Measurements from ENCODE around the gene IBA57. TPM values are rescaled to one million over a fixed set of nuclear protein-coding genes. Genes with fewer than 3 reads are reported as not detected.

The IBA57 gene
- polyA plus RNA-seq, 4 donors = 2.0 to 8.6 (median 6.0) TPM

DNA sequence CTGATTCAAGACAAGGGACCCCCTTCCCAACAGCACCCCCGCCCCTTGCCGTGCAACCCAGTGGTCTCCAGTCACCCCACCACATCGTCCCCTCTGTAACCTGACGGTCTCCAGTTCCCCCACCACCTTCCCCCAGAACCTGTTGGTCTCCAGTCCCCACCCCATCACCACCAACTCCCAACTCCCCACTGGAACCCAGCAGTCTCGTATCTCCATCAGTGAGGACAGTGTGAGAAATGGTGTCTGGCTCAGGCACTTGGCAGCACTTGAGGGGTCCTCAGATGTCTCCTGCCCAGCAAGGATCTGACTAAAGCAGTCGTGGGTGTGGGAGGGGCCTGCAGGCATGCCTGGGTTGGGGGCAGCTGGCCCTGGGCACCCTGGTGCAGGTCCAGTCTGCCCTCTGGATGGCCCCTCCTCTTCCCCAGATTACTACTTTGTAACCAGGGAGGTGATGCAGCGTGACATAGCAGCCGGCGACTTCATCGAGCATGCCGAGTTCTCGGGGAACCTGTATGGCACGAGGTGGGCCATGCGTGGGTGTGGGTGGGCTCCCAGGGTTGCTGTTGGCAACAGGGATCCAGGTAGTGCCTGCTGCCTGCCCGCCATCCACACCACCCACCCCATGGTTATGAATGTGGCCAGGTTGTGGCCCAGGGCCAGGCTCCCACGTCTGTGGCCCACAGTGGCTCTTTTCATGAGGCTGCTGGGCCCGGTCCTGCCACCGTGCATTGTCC is 19.0 kb upstream of the IBA57 start:
- FAIRE-seq (no peak), DNase-seq (no peak)
- H3K27ac ChIP-seq (ENCODE audit: low read depth in 1 of 3, low read length in 2 of 3) = peak overlapping the region in 1 of 3 donors; percentile 31
- H3K36me3 ChIP-seq (ENCODE audit: control insufficient read depth in 3 of 3, insufficient read depth in 2 of 3, low read depth in 1 of 3, low read length in 3 of 3) = peaks cover 4 to 93% (median 7%) of the 10 kb centered on the region in 3 donors
- no peaks in the 10 kb centered on the region for H3K27me3 ChIP-seq (ENCODE audit: control insufficient read depth in 3 of 3, insufficient read depth in 3 of 3, low read length in 3 of 3)
- H3K9me3 ChIP-seq (ENCODE audit: control insufficient read depth in 2 of 2, insufficient read depth in 1 of 2, low read depth in 1 of 2, low read length in 1 of 2) = no peaks in the 10 kb centered on the region
- 90 to 92% (median 90%) methylated on average over 16 to 18 of the region's 18 CpGs for WGBS, 3 donors
- H3K4me3 ChIP-seq (ENCODE audit: low read depth in 1 of 3, low read length in 3 of 3) = no peak overlapping the region
- peaks cover 9 to 85% (median 12%) of the 10 kb centered on the region in 3 donors for H3K4me1 ChIP-seq (ENCODE audit: control insufficient read depth in 3 of 3, insufficient read depth in 2 of 3, low read depth in 1 of 3, low read length in 2 of 3)

DNA sequence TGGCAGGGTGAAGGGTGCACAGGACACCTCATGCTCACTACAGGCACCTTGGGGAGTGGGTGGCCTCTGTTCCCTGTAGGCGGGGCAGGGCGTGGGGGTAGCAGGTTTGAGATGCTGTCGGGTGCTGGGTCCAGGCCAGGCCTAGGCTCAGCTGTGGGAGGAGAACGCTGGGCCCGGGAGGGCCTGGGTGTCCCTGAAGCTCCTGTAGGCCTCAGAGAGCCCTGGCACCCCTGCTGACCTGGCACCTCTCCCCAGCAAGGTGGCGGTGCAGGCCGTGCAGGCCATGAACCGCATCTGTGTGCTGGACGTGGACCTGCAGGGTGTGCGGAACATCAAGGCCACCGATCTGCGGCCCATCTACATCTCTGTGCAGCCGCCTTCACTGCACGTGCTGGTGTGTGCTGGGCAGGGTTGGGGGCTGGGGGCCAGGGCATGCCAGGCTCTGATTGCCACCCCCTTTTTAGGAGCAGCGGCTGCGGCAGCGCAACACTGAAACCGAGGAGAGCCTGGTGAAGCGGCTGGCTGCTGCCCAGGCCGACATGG is 18.4 kb upstream of the IBA57 start:
- Histone ChIP-seq H3K9me3 (ENCODE audit: control insufficient read depth in 2 of 2, insufficient read depth in 1 of 2, low read depth in 1 of 2, low read length in 1 of 2) (no peaks in the 10 kb centered on the region), H3K27me3 (ENCODE audit: control insufficient read depth in 3 of 3, insufficient read depth in 3 of 3, low read length in 3 of 3) (no peaks in the 10 kb centered on the region), H3K27ac (ENCODE audit: low read depth in 1 of 3, low read length in 2 of 3) (no peak overlapping the region), H3K4me1 (ENCODE audit: control insufficient read depth in 3 of 3, insufficient read depth in 2 of 3, low read depth in 1 of 3, low read length in 2 of 3) (peaks cover 4 to 85% (median 6%) of the 10 kb centered on the region in 3 donors), H3K36me3 (ENCODE audit: control insufficient read depth in 3 of 3, insufficient read depth in 2 of 3, low read depth in 1 of 3, low read length in 3 of 3) (peaks cover 4 to 93% (median 7%) of the 10 kb centered on the region in 3 donors), H3K4me3 (ENCODE audit: low read depth in 1 of 3, low read length in 3 of 3) (no peak overlapping the region)
- WGBS, 3 donors = 90 to 94% (median 93%) methylated on average over 18 to 20 of the region's 20 CpGs
- no peak for DNase-seq
- FAIRE-seq = no peak

DNA sequence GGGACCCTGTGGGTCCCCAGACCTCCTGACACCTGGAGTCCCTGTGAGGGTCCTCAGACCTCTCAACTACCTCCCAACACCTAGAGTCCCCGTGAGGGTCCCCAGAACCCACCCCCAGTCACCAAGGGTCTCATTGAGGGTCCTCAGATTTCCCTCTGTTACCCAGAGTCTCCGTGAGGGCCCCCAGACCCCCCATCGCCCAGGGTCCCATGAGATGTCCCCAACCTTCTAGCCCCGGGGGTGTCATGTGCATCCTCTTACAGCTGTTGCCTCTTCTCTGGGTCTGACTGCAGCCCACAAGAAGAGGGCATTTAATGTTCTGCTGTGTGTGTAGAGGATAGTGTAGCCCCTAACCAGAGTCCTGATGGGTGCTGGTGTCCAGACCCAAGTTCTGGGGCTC is 17.8 kb upstream of the IBA57 start:
- Histone ChIP-seq H3K4me3 (ENCODE audit: low read depth in 1 of 3, low read length in 3 of 3) (no peak overlapping the region), H3K27ac (ENCODE audit: low read depth in 1 of 3, low read length in 2 of 3) (peak overlapping the region in 1 of 3 donors; percentile 96), H3K36me3 (ENCODE audit: control insufficient read depth in 3 of 3, insufficient read depth in 2 of 3, low read depth in 1 of 3, low read length in 3 of 3) (peaks cover 4 to 93% (median 7%) of the 10 kb centered on the region in 3 donors), H3K4me1 (ENCODE audit: control insufficient read depth in 3 of 3, insufficient read depth in 2 of 3, low read depth in 1 of 3, low read length in 2 of 3) (peaks cover 0 to 85% (median 2%) of the 10 kb centered on the region in 3 donors), H3K9me3 (ENCODE audit: control insufficient read depth in 2 of 2, insufficient read depth in 1 of 2, low read depth in 1 of 2, low read length in 1 of 2) (no peaks in the 10 kb centered on the region), H3K27me3 (ENCODE audit: control insufficient read depth in 3 of 3, insufficient read depth in 3 of 3, low read length in 3 of 3) (no peaks in the 10 kb centered on the region)
- no peak for DNase-seq
- FAIRE-seq = no peak
- 84 to 94% (median 90%) methylated on average over 4 of the region's 4 CpGs for WGBS, 3 donors

GRCh38 chr1:228148196-228148861 is 17.3 kb upstream of the IBA57 start:
- H3K4me3 ChIP-seq (ENCODE audit: low read depth in 1 of 3, low read length in 3 of 3) = no peak overlapping the region
- H3K27ac ChIP-seq (ENCODE audit: low read depth in 1 of 3, low read length in 2 of 3) = peak overlapping the region in 2 of 3 donors; percentile 61 to 96
- H3K36me3 ChIP-seq (ENCODE audit: control insufficient read depth in 3 of 3, insufficient read depth in 2 of 3, low read depth in 1 of 3, low read length in 3 of 3) = peaks cover 4 to 91% (median 7%) of the 10 kb centered on the region in 3 donors
- peaks cover 0 to 80% (median 0%) of the 10 kb centered on the region in 3 donors for H3K4me1 ChIP-seq (ENCODE audit: control insufficient read depth in 3 of 3, insufficient read depth in 2 of 3, low read depth in 1 of 3, low read length in 2 of 3)
- FAIRE-seq = no peak
- no peak for DNase-seq
- no peaks in the 10 kb centered on the region for H3K9me3 ChIP-seq (ENCODE audit: control insufficient read depth in 2 of 2, insufficient read depth in 1 of 2, low read depth in 1 of 2, low read length in 1 of 2)
- 67 to 79% (median 75%) methylated on average over 18 of the region's 18 CpGs for WGBS, 3 donors
- no peaks in the 10 kb centered on the region for H3K27me3 ChIP-seq (ENCODE audit: control insufficient read depth in 3 of 3, insufficient read depth in 3 of 3, low read length in 3 of 3)

DNA sequence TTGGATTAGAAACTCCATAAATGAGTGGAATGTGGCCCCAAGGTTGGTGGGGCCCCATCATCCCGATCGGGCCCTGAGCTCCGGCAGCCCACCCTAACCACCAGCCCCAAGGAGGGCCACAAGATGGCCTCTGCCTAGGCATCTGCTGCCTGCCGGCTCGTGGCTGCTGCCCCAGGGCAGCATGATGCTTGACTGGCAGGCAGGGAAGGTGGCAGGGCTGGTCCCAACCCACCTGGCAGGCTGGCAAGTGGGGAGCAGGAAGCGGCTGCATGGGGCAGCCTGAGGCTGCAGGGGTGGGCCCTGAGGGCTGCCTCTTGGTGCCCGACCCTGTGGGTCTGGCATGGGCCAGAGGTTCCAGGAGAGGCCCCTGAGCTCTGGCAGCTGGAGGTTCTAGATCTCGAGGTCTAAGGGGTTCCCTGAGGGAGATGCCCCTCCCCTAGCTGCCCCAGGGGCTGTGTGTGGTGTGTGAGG is 16.6 kb upstream of the IBA57 start:
- DNase-seq (no peak), FAIRE-seq (no peak)
- Histone ChIP-seq H3K36me3 (ENCODE audit: control insufficient read depth in 3 of 3, insufficient read depth in 2 of 3, low read depth in 1 of 3, low read length in 3 of 3) (peaks cover 4 to 91% (median 7%) of the 10 kb centered on the region in 3 donors), H3K4me1 (ENCODE audit: control insufficient read depth in 3 of 3, insufficient read depth in 2 of 3, low read depth in 1 of 3, low read length in 2 of 3) (peaks cover 0 to 73% (median 0%) of the 10 kb centered on the region in 3 donors), H3K4me3 (ENCODE audit: low read depth in 1 of 3, low read length in 3 of 3) (no peak overlapping the region), H3K27ac (ENCODE audit: low read depth in 1 of 3, low read length in 2 of 3) (peak overlapping the region in 2 of 3 donors; percentile 61 to 96), H3K9me3 (ENCODE audit: control insufficient read depth in 2 of 2, insufficient read depth in 1 of 2, low read depth in 1 of 2, low read length in 1 of 2) (no peaks in the 10 kb centered on the region), H3K27me3 (ENCODE audit: control insufficient read depth in 3 of 3, insufficient read depth in 3 of 3, low read length in 3 of 3) (no peaks in the 10 kb centered on the region)
- WGBS, 3 donors = 72 to 91% (median 80%) methylated on average over 6 to 8 of the region's 8 CpGs

- Histone ChIP-seq H3K27ac (ENCODE audit: low read depth in 1 of 3, low read length in 2 of 3) (peak within 1 kb of the TSS; percentile 14 to 96 (median 72)), H3K27me3 (ENCODE audit: control insufficient read depth in 3 of 3, insufficient read depth in 3 of 3, low read length in 3 of 3) (no peaks in the 10 kb centered on the region), H3K9me3 (ENCODE audit: control insufficient read depth in 2 of 2, insufficient read depth in 1 of 2, low read depth in 1 of 2, low read length in 1 of 2) (no peaks in the 10 kb centered on the region), H3K36me3 (ENCODE audit: control insufficient read depth in 3 of 3, insufficient read depth in 2 of 3, low read depth in 1 of 3, low read length in 3 of 3) (peaks cover 4 to 87% (median 7%) of the 10 kb centered on the region in 3 donors), H3K4me3 (ENCODE audit: low read depth in 1 of 3, low read length in 3 of 3) (peak within 1 kb of the TSS in 1 of 3 donors; percentile 43), H3K4me1 (ENCODE audit: control insufficient read depth in 3 of 3, insufficient read depth in 2 of 3, low read depth in 1 of 3, low read length in 2 of 3) (peaks cover 0 to 67% (median 0%) of the 10 kb centered on the region in 3 donors)
- WGBS, 3 donors = 53 to 82% (median 65%) methylated on average over 14 to 17 of the region's 17 CpGs
- DNase-seq (peak in 1 of 2 donors; percentile 77), FAIRE-seq (no peak)
These were observed 16.0 kb upstream of the IBA57 start, which contains the start of gene GJC2 for GRCh38 chr1:228149406-228150119. GJC2 (plus strand) TSS chr1:228149930; CDS start chr1:228157759, 7,829 bp downstream.

- no peak for DNase-seq
- 71 to 83% (median 80%) methylated on average over 7 of the region's 7 CpGs for WGBS, 3 donors
- no peaks in the 10 kb centered on the region for H3K9me3 ChIP-seq (ENCODE audit: control insufficient read depth in 2 of 2, insufficient read depth in 1 of 2, low read depth in 1 of 2, low read length in 1 of 2)
These were observed 15.5 kb upstream of the IBA57 start for GRCh38 chr1:228150120-228150460.

More at GRCh38 chr1:228150120-228150460, 15.5 kb upstream of the IBA57 start:
- no peak for FAIRE-seq
- peaks cover 4 to 82% (median 7%) of the 10 kb centered on the region in 3 donors for H3K36me3 ChIP-seq (ENCODE audit: control insufficient read depth in 3 of 3, insufficient read depth in 2 of 3, low read depth in 1 of 3, low read length in 3 of 3)
- no peaks in the 10 kb centered on the region for H3K27me3 ChIP-seq (ENCODE audit: control insufficient read depth in 3 of 3, insufficient read depth in 3 of 3, low read length in 3 of 3)
- H3K27ac ChIP-seq (ENCODE audit: low read depth in 1 of 3, low read length in 2 of 3) = peak overlapping the region; percentile 14 to 96 (median 72)
- H3K4me1 ChIP-seq (ENCODE audit: control insufficient read depth in 3 of 3, insufficient read depth in 2 of 3, low read depth in 1 of 3, low read length in 2 of 3) = peaks cover 0 to 63% (median 0%) of the 10 kb centered on the region in 3 donors
- H3K4me3 ChIP-seq (ENCODE audit: low read depth in 1 of 3, low read length in 3 of 3) = peak overlapping the region in 1 of 3 donors; percentile 43

Measured in small intestine (tissue), 7 donors.